ENCODE data around the gene HEYL.
A peak's percentile ranks its signal among the peaks of the same experiment; 100 is the strongest.

The HEYL gene

GRCh38 chr1:39639305-39640130 lies at the start of gene HEYL:
TSS of gene HEYL (minus strand) at chr1:39639643. CDS start at chr1:39639625, 18 bp downstream.
- peak; percentile 56 for DNase-seq

DNA sequence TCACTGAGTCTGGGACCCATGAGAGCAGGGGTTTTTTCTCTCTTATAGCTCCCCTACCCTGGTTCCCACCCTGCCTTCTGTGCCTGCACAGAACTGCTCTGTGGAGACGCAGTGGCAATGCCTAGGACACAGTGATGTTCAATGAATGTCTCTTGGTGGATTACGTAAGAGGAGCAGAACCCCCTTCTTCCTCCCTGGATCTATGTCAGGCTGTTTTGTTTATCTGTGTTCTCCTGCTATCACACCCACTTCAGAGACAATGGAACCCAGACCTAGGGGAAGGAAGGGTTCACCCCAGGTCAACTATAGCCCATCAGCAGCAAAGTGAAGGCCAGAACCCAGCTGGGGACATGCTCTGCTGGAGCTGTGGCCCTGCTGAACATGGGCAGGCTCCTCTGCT lies 49.8 kb upstream of the HEYL start:
- DNase-seq: no peak

GRCh38 chr1:39688706-39689105 lies 49.3 kb upstream of the HEYL start:
- DNase-seq: no peak

GRCh38 chr1:39687243-39687642 lies 47.8 kb upstream of the HEYL start:
- no peak for DNase-seq

GRCh38 chr1:39685071-39685470 lies 45.6 kb upstream of the HEYL start:
- no peak for DNase-seq

GRCh38 chr1:39684313-39684664 lies 44.8 kb upstream of the HEYL start:
- DNase-seq: no peak

DNA sequence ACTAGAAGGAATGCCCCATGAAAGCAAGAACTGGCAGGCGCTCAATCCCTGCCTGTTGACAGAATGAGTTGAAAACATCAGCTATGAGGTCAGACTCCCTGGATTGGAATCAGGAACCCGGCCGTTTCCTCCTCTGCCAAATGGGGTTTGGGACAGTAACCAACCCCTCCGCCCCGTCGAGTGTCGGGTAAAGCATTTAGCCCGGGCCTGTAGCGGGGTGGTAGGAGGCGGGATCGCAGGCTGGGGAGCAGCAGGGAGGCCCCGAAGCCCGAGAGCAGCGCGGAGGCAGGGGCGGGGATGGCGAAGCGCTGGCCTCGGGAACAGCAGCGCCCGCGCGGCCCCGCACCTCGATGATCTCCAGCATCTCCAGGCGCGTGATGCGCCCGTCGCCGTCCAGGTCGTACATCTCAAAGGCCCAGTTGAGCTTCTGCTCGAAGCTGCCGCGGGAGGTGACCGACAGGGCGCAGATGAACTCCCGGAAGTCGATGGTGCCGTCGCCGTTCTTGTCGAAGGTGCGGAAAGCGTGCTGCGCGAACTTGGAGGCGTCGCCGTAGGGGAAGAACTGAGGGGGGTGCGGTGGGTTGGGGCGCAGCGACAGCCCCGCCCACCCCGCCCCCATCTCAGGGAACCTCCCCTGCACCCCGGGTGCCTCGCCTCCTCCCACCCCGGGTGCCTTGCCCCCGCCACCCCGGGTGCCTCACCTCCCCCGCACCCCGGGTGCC lies 44.3 kb upstream of the HEYL start:
- no peak for DNase-seq

GRCh38 chr1:39681999-39682398 lies 42.6 kb upstream of the HEYL start:
- no peak for DNase-seq

DNA sequence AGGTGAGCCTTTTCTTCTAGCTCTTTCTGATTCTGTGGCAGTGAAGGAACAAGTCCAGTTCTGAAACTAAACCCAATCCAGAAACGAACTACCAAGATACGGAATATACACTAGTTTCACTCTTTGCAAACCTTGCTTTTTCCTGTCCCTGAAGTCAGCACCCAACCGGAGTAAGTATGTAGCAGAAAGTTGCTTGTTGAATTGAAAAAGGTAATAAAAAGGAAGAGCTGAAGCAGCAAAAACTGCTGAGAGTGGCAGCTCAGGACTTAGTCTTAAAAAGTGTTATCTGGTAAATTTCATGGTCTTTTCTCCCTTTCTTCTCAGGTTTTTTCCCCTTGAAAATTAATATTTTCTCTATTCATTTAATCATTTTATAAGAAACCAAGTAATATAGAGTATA lies 41.9 kb upstream of the HEYL start:
- DNase-seq: no peak

DNA sequence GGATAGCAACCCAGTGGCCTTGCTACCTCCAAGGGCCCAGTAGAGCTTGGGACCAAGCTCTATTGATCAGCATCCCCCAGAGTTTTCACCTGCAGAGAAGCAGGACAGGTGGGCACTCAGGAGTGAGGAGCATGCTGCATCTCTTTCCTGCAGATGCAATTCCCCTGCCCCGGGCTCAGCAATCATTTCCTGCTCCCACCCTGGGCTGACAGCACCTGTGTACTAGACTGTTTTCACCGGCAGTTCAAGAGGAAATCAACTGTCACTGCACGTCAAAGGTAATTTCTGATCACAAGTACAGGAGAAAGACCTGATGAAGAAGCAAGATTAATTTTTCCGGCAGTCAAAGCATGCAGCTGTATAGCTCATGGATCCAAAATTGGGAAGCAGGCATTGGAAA lies 41.3 kb upstream of the HEYL start:
- no peak for DNase-seq

GRCh38 chr1:39679821-39680220 lies 40.4 kb upstream of the HEYL start:
- DNase-seq: no peak

DNA sequence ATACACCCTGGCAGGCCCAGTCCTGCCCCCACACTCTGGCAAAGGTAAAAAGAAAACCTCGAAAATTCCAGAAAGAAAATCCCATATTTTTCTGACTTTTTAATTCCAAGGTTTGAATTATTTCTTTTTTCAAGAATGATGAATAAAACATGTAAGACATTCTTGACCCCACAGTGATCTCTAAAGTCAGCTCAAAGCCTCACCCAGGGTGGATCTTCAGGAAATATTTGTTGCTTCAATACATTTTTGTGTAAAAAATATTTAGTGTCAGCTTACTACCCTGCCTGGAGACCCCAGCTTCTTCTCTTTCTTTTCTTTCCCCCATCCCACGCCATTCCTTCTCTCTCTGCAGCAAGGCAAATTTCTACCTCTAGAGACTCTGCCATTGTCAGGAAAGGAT lies 39.4 kb upstream of the HEYL start:
- DNase-seq: no peak

DNA sequence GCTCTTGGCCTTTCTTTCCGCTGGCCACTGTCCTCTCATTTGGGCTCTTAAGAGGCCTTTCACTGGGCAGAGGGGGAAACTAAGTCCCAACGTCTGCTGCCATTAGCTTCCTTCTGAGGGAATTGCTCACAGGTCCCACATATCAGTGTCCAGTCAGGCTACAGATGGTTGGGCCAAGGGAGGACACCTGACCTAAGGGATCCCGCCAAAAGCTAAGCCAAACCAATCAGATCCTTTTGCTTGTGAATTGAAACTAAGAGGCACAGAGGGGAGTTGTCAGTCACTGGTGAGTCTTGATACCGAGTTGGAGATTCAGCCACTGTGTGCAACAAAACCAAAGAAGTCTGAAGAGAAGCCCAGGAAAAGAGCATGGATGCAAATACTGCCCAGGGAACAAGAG lies 38.2 kb upstream of the HEYL start:
- no peak for DNase-seq

DNA sequence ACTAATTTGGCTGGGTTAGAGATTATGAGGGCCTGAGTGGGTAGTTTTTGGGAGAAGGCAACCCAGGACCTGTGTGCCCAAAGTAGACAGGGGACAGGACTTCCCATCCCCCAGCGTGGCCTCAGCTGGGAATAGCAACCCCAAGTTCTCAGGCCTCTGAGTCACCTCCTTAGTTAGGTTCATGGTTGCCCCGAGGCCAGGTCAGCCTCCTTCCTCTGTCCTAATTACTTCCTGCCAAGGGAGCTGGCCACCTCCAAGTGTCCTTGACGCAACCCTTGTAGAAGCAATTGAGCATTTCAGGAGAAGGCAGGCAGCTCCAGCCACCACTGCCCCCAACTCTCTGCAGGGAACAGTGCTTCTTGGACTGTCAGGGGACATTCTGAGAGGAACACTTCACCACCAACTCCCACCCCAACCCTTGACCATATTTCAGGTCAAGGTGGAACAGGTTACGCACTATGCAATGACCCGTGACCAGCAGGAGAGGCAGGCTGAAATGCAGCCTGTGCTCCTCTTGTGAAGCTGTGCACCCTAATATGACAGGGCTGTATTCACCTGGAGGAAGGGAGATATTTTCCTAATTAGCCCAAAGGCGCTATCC lies 37.6 kb upstream of the HEYL start:
- DNase-seq: no peak

GRCh38 chr1:39675220-39675619 lies 35.8 kb upstream of the HEYL start:
- no peak for DNase-seq

- DNase-seq: no peak
These were observed 33.8 kb upstream of the HEYL start for GRCh38 chr1:39673215-39673614.

DNA sequence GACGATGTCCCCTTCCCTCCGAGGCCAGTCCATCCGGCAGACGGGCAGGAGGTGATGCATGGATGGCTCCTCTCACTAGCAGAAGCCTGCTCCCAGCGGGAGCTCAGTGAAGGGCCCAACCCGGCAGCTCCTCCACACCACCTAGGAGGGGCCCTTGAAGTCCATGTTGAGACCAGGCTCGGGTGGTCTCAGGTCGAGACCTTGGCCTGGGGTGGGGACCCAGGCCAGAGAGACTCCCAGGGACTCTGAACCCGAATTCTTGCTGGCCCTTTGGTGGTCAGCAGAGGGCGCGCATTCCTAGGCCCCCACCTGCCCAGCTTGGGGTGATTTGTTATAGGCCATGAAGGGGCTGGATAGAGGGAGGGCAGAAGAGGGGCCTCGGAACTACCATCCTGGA lies 33.1 kb upstream of the HEYL start:
- no peak for DNase-seq

GRCh38 chr1:39671793-39672550 lies 32.5 kb upstream of the HEYL start, which contains the start of gene NT5C1A:
TSS of gene NT5C1A (minus strand) at chr1:39672107. CDS start at chr1:39672038, 69 bp downstream.
- DNase-seq: no peak

DNA sequence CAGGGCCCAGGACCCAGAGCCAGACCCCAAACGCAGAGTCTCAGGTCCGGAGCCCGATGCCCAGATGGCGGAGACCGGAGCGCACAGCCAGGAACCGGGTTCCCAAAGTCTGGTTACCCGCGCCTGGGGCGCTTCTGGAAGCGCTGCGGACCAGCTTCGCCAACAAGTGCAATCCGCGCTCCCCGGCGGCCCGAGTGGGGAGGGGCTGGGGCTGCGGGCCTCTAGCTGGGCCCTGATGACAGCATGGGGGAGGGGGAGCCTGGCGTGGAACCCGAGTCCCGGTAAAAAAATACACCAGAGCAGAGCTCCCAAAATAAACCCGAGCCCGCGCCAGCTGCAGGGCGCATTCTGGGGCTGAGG lies 32.0 kb upstream of the HEYL start:
- DNase-seq: no peak

DNA sequence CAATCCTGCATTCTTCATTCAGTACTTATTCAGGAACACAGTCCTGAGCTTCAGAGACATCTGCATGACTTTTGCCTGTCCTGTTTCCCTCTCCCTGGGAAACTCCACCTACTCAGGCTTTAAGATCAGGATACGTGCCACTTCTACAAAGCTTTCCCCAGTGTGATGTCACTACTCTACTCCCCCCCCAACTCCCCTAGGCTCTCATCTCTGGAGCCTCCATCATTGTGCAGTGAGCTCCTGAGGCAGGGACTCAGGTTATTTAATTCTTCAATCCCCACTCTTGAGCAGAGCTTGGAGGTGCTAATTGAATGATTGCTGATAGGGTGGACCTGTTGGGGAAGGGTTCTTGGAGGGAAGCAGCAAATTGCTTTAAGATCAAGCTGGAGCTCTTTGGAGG lies 31.2 kb upstream of the HEYL start:
- no peak for DNase-seq

GRCh38 chr1:39668894-39669293 lies 29.5 kb upstream of the HEYL start:
- no peak for DNase-seq

DNA sequence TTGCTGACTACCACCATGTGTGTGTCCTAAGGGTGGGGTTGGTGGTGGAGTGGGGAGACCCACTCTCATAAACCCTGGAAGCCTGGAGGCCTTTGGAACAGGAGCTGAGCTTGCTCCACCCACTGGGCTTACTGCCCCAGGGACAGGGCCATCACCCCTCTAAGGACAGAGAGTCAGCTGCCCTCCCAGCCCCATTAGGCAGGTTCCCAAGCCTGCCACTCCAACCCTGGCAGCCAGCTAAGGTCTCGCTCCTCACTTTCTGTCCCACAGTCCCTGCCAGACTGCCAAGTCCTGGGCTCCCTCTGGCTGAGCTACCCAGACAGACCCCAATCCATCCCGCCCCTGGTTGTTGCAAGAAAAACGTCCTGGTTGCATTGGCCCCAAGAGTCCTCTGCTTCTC lies 28.7 kb upstream of the HEYL start:
- no peak for DNase-seq

- no peak for DNase-seq
These were observed 27.3 kb upstream of the HEYL start for GRCh38 chr1:39666772-39667171.
